BE2C (cell line): ENCODE data around the gene PIP4K2A.

Experiments
- DNase-seq: peaks from one replicate; pipeline ENCODE4 v3.0.0-alpha.2; 2020
- H3K27me3 ChIP-seq: fragments of 250-450 bp; sonication (Bioruptor Pico); 2 replicates; pipeline ENCODE4 v1.5.1; 2020; ENCODE audit warnings: mild to moderate bottlenecking
- H3K36me3 ChIP-seq: fragments of 250-450 bp; sonication (Bioruptor Pico); 2 replicates; pipeline ENCODE4 v1.5.1; 2020; ENCODE audit warnings: mild to moderate bottlenecking
- H3K4me1 ChIP-seq: fragments of 250-450 bp; sonication (Bioruptor Pico); 2 replicates; pipeline ENCODE4 v1.5.1; 2020
- H3K4me3 ChIP-seq: 2 replicates; pipeline ENCODE4 v1.5.1; 2011; ENCODE audit warnings: low read depth, low read length
- H3K9me3 ChIP-seq: fragments of 250-450 bp; sonication (Bioruptor Pico); 2 replicates; pipeline ENCODE4 v1.5.1; 2020
- TF ChIP-seq, protein P1 (sequence below): IDR thresholded peaks from 2 replicates; pipeline ENCODE4 v1.5.1; 2012; ENCODE audit warnings: mild to moderate bottlenecking, low read depth, low read length

The PIP4K2A gene

DNA sequence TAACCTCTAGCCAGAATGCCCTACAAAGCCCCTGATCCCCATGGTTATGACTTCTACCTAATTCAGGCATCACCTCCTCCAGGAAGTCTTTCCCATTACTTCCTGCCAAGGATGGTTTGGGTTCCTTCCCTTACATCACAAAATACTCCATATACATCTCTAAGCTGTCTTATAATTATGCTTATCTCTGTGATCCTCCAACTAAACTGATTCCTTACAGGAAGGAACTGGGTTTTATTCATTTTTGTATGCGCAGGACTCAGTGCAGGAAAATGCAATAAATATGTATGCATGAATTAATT lies 41.3 kb downstream of the PIP4K2A start:
- no peak for DNase-seq
- Histone ChIP-seq H3K9me3 (no peaks in the 10 kb centered on the region), H3K4me1 (peaks cover 18% of the 10 kb centered on the region), H3K27me3 (no peaks in the 10 kb centered on the region), H3K4me3 (no peak overlapping the region), H3K36me3 (no peaks in the 10 kb centered on the region)
- TF ChIP-seq, protein P1, sequence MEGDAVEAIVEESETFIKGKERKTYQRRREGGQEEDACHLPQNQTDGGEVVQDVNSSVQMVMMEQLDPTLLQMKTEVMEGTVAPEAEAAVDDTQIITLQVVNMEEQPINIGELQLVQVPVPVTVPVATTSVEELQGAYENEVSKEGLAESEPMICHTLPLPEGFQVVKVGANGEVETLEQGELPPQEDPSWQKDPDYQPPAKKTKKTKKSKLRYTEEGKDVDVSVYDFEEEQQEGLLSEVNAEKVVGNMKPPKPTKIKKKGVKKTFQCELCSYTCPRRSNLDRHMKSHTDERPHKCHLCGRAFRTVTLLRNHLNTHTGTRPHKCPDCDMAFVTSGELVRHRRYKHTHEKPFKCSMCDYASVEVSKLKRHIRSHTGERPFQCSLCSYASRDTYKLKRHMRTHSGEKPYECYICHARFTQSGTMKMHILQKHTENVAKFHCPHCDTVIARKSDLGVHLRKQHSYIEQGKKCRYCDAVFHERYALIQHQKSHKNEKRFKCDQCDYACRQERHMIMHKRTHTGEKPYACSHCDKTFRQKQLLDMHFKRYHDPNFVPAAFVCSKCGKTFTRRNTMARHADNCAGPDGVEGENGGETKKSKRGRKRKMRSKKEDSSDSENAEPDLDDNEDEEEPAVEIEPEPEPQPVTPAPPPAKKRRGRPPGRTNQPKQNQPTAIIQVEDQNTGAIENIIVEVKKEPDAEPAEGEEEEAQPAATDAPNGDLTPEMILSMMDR: no peak

DNA sequence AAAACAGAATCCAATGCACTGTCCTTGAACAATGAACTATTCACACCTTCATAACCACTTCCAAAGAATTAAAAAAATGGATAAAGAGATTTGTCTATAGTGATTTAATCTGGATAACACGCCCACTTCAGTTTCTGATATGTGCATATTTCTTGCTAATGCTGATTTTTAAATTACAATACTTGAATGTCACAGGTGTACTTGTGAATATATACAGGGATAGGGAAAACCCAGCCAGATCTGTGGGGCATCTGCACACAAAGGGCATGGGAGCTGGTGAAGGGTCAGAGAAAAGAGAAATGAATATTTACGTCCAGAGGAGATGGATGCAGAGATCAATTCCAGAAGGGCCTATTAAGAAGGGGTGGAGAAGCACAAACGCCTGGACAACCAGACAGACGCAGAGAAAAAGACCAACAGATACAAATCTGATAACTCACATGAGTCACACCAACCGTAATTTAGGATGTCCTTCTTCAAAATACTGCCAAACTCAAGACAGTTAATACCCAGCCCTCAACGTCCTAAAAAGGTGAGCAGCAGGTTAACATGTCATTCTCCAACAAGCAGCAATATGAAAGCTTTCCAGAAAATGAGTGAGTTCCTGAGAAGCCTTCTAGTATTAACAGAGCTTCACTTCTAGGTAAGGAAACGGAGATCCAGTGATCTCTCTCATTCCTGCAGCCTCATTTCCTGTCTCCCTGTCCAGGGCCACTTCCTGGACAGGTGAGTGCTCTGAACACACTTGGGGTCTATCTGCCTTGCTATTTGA lies 41.9 kb downstream of the PIP4K2A start:
- TF ChIP-seq, protein P1: no peak
- peaks cover 18% of the 10 kb centered on the region for H3K4me1 ChIP-seq
- H3K36me3 ChIP-seq: no peaks in the 10 kb centered on the region
- no peaks in the 10 kb centered on the region for H3K9me3 ChIP-seq
- no peaks in the 10 kb centered on the region for H3K27me3 ChIP-seq
- H3K4me3 ChIP-seq: no peak overlapping the region
- DNase-seq: no peak

- TF ChIP-seq, protein P1: no peak
- Histone ChIP-seq H3K36me3 (no peaks in the 10 kb centered on the region), H3K9me3 (no peaks in the 10 kb centered on the region), H3K27me3 (no peaks in the 10 kb centered on the region), H3K4me1 (peaks cover 28% of the 10 kb centered on the region), H3K4me3 (no peak overlapping the region)
- DNase-seq: no peak
Observed at GRCh38 chr10:22670788-22671187, 43.6 kb downstream of the PIP4K2A start.

GRCh38 chr10:22669163-22669711 lies 45.1 kb downstream of the PIP4K2A start:
- no peaks in the 10 kb centered on the region for H3K27me3 ChIP-seq
- H3K4me1 ChIP-seq: peaks cover 31% of the 10 kb centered on the region
- no peak overlapping the region for H3K4me3 ChIP-seq
- no peaks in the 10 kb centered on the region for H3K9me3 ChIP-seq
- TF ChIP-seq, protein P1: no peak
- DNase-seq: no peak
- H3K36me3 ChIP-seq: no peaks in the 10 kb centered on the region

- TF ChIP-seq, protein P1: no peak
- no peaks in the 10 kb centered on the region for H3K27me3 ChIP-seq
- no peak for DNase-seq
- H3K36me3 ChIP-seq: no peaks in the 10 kb centered on the region
- no peak overlapping the region for H3K4me3 ChIP-seq
- H3K4me1 ChIP-seq: peaks cover 20% of the 10 kb centered on the region
- no peaks in the 10 kb centered on the region for H3K9me3 ChIP-seq
Observed at GRCh38 chr10:22667093-22667480, 47.3 kb downstream of the PIP4K2A start.
